Neutrophil (primary cell): ENCODE measurements around the gene MTNR1B.

Experiments
- H3K27ac ChIP-seq: fragments of 200-600 bp; sonication (generic); 2 replicates; pipeline ENCODE4 v1.5.1; 2016; ENCODE audit warnings: mild to moderate bottlenecking, moderate library complexity
- H3K27me3 ChIP-seq: fragments of 200-600 bp; sonication (generic); 2 replicates; pipeline ENCODE4 v1.6.0; 2016; ENCODE audit warnings: mild to moderate bottlenecking
- H3K36me3 ChIP-seq: fragments of 200-600 bp; sonication (generic); 2 replicates; pipeline ENCODE4 v1.5.1; 2017
- H3K4me1 ChIP-seq, 2 experiments: fragments of 200-600 bp in 1 of 2; sonication (generic) in 1 of 2; 1 replicate in 1 of 2; 2 replicates in 1 of 2; pipeline versions ENCODE4 v1.5.1 to v1.6.1; 2013 to 2016; ENCODE audit warnings: low read depth in 1 of 2, low read length in 1 of 2, mild to moderate bottlenecking in 1 of 2, moderate library complexity in 1 of 2; ENCODE audit not compliant: control insufficient read depth in 1 of 2, insufficient read depth in 1 of 2
- H3K4me3 ChIP-seq, 2 experiments: fragments of 200-600 bp in 1 of 2; sonication (generic) in 1 of 2; 1 replicate in 1 of 2; 2 replicates in 1 of 2; pipeline ENCODE4 v1.5.1; 2013 to 2016; ENCODE audit warnings: low read depth in 1 of 2, low read length in 1 of 2, mild to moderate bottlenecking in 1 of 2, moderate library complexity in 1 of 2
- H3K9me3 ChIP-seq: fragments of 200-600 bp; sonication (generic); 2 replicates; pipeline ENCODE4 v1.5.1; 2016
- CTCF ChIP-seq: fragments of 200-600 bp; sonication (generic); IDR thresholded peaks from 2 replicates; pipeline ENCODE4 v1.5.1; 2016; ENCODE audit warnings: antibody characterized with exemption

MTNR1B gene

GRCh38 chr11:92931746-92932422 is 37.6 kb upstream of the MTNR1B start:
- H3K27me3 ChIP-seq, result peaks cover 2% of the 10 kb centered on the region
- H3K27ac ChIP-seq, result no peak overlapping the region
- H3K4me1 ChIP-seq, result no peaks in the 10 kb centered on the region
- H3K4me3 ChIP-seq, result no peak overlapping the region
- no peak for TF ChIP-seq CTCF
- H3K9me3 ChIP-seq, result no peaks in the 10 kb centered on the region
- H3K36me3 ChIP-seq, result no peaks in the 10 kb centered on the region

- H3K4me3 ChIP-seq, result no peak overlapping the region
- H3K27me3 ChIP-seq, result peaks cover 4% of the 10 kb centered on the region
- TF ChIP-seq CTCF, result no peak
- no peak overlapping the region for H3K27ac ChIP-seq
- H3K4me1 ChIP-seq, result no peaks in the 10 kb centered on the region
- no peaks in the 10 kb centered on the region for H3K36me3 ChIP-seq
- H3K9me3 ChIP-seq, result no peaks in the 10 kb centered on the region
Observed at GRCh38 chr11:92939305-92939704, 30.1 kb upstream of the MTNR1B start.

GRCh38 chr11:92941676-92942571 is 27.5 kb upstream of the MTNR1B start:
- H3K27me3 ChIP-seq, result peaks cover 1% of the 10 kb centered on the region
- no peak overlapping the region for H3K4me3 ChIP-seq
- no peaks in the 10 kb centered on the region for H3K9me3 ChIP-seq
- no peak overlapping the region for H3K27ac ChIP-seq
- TF ChIP-seq CTCF, result peak; percentile 6
- no peaks in the 10 kb centered on the region for H3K4me1 ChIP-seq
- H3K36me3 ChIP-seq, result no peaks in the 10 kb centered on the region

- Histone ChIP-seq H3K4me3 (no peak overlapping the region), H3K36me3 (no peaks in the 10 kb centered on the region), H3K4me1 (no peaks in the 10 kb centered on the region), H3K27me3 (no peaks in the 10 kb centered on the region), H3K27ac (no peak overlapping the region), H3K9me3 (no peaks in the 10 kb centered on the region)
- no peak for TF ChIP-seq CTCF
Observed at GRCh38 chr11:92946707-92947106, 22.7 kb upstream of the MTNR1B start.

GRCh38 chr11:92948116-92948515 is 21.3 kb upstream of the MTNR1B start:
- no peak overlapping the region for H3K27ac ChIP-seq

More at GRCh38 chr11:92948116-92948515, 21.3 kb upstream of the MTNR1B start:
- H3K27me3 ChIP-seq, result no peaks in the 10 kb centered on the region
- no peaks in the 10 kb centered on the region for H3K4me1 ChIP-seq
- no peak overlapping the region for H3K4me3 ChIP-seq
- no peak for TF ChIP-seq CTCF
- no peaks in the 10 kb centered on the region for H3K36me3 ChIP-seq
- H3K9me3 ChIP-seq, result no peaks in the 10 kb centered on the region
